ENCODE data around the gene CORO7.
A peak's percentile ranks its signal among the peaks of the same experiment; 100 is the strongest.

- TF ChIP-seq, protein P1, sequence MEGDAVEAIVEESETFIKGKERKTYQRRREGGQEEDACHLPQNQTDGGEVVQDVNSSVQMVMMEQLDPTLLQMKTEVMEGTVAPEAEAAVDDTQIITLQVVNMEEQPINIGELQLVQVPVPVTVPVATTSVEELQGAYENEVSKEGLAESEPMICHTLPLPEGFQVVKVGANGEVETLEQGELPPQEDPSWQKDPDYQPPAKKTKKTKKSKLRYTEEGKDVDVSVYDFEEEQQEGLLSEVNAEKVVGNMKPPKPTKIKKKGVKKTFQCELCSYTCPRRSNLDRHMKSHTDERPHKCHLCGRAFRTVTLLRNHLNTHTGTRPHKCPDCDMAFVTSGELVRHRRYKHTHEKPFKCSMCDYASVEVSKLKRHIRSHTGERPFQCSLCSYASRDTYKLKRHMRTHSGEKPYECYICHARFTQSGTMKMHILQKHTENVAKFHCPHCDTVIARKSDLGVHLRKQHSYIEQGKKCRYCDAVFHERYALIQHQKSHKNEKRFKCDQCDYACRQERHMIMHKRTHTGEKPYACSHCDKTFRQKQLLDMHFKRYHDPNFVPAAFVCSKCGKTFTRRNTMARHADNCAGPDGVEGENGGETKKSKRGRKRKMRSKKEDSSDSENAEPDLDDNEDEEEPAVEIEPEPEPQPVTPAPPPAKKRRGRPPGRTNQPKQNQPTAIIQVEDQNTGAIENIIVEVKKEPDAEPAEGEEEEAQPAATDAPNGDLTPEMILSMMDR (IDR thresholded peaks at IDR 0.05): peak; percentile 36 to 58 (median 44)
- TF ChIP-seq POLR2A (IDR thresholded peaks at IDR 0.05): no peak
- TF ChIP-seq EP300 (IDR thresholded peaks at IDR 0.05; ENCODE audit: low read depth): no peak
- no peak for TF ChIP-seq POLR2AphosphoS5 (IDR thresholded peaks at IDR 0.05)
Observed at GRCh38 chr16:4404247-4404966, 12.0 kb downstream of the CORO7 start.

Measured in transverse colon (tissue), 4 donors.